Stimulated activated CD4-positive, alpha-beta T cell treated with anti-CD3 and anti-CD28 coated beads, Interleukin-2, amount 100 ng/mL, for 48 hours (primary cell): ENCODE data around the gene SYT11.
A peak's percentile ranks its signal among the peaks of the same experiment; 100 is the strongest.
"Not testable (repeated sequence)": the region's sequence is repeated elsewhere in the genome, so short reads cannot be mapped to it uniquely, and the experiment has no call there.

ENCODE experiments used
- DNase-seq, 2 donors: peaks; one replicate each; pipeline ENCODE4 v3.0.0-alpha.2; 2020

The SYT11 gene

DNA sequence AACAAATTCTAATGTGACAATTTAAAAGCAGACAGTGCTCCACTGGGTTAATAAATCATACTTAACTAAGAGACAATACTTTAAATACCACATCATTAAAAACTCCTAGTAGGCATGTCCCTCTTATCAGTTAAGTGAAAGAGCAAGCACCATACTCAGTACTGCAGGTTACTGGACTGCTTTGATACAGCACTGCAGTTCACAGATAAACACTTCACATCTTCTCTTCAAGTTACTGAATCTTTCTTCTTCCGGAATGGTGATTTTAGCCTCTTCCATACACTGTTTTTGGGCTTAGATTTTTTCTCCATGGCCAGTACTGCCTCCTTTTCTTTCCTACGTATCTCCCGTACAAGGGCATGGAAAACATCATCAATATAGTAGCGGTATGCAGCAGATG lies 40.8 kb downstream of the SYT11 start:
- DNase-seq = no peak

DNA sequence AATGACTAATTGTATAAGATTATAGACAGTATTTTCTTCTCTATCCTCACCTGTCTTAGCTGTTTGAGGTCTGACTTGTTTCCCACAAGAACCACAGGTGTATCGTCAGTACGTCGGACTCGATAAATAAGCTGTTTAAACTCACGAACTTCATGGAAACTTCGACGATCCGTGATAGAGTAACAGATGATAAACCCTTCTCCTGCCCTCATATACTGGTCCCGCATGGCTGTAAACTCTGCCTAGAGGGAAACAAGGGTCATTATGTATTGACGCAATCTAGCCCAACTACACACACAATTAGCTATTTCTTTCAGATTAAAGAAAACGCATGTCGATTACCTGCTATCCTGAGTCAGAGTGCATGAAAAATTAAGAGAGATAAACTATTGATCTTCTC lies 44.9 kb downstream of the SYT11 start:
- DNase-seq = no peak

DNA sequence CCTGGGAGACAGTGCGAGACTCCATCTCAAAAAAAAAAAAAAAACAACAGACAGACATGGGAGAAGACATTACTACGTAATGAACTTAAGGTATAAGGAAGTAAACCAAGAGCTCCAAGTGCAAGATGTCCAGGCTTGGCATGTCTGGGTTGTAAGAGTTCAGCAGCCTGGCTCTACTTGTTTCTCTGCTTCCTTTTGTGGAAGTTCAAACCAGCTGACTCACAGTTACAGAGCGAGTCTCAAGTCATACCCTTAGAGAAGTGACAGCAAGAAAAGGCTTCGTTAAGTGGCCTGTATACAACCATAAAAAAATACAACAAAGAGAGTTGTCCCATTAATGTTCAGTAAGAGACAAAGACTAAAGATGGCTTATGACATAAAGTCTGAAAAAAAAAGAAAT lies 50.5 kb downstream of the SYT11 start:
- no peak for DNase-seq

DNA sequence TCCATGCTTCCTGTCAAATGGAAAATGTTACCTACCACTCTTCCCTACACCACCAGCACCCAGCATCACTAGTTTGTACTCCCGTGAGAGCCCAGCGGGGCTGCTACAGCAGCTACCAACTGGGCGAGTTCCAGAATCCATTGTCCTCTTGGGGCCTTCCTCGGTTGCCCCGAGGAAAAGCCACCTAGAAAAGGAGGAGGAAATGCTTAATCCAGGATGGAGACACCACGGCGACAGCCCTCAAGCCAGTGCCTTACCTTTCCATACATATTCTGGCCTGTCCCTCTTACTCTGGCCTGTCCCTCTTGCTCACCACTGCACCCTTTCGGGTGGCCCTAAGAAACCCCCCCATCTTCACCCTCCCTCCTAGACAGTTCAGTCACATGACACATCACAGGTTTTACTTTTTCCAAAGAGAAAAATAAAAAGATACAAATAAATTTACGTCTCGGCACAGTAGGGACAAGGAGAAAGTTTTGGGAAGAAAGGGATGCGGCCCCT lies 51.3 kb downstream of the SYT11 start:
- DNase-seq = no peak

DNA sequence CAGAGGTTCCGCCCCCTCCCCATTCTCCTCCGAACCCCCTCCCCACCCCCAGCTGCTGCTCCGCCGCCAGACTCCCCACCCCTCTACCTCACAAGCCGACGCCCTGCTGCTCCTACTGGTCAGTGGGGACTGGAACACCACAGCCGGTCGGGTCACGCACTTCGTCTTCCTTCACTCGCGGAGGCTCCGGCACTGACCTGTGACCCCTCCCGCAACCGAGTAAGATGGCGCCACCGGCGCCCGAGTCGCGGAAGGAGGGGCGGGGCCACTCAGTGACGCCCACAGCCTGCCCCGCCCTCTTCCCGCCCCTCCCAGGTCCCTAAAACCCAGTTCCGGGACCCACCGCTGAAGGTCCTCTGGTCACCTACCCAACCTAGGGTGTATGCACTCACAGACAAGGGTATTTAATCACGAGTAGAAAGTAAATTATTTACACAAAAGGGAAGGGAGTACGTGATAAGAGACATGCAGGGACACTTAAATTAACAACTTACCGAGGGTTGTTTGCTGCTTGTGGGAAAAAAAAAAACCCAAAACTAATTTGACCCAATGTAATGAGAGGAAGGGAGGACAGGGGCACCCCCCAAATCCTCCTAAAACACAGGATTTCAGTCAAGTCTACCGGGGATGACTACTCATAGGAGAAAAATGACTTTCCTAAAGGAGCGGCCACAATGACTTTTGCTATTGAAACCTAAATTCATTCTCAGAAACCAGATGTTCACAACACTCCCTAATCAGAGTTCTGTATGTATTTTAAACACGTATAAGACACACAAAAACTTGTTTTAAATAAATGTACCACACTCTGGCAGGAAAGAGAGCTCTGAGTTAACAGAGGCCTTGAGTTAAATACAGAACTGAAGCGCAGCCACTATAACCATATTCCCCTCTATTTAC lies 52.0 kb downstream of the SYT11 start, which contains the start of gene RIT1:
Gene RIT1, minus strand, starts transcription at position 194 of the 900 bp plus-strand sequence. CDS start 588 bp downstream, outside the sequence.
- peak; percentile 79 to 85 for DNase-seq

DNA sequence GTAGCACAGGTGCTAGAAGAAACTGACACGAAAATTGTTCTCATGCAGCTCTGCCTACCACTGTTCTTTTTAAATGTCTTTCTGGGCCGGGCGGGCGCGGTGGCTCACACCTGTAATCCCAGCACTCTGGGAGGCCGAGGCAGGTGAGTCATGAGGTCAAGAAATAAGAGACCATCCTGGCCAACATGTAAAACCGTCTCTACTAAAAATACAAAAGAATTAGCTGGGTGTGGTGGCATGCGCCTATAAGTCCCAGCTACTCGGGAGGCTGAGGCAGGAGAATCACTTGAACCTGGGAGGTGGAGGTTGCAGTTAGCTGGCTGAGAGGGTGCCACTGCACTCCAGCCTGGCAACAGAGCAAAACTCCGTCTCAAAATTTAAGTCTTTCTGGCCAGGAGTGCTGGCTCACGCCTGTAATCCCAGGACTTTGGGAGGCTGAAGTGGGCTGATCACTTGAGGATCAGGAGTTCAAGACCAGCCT lies 52.7 kb downstream of the SYT11 start:
- DNase-seq = no peak

DNA sequence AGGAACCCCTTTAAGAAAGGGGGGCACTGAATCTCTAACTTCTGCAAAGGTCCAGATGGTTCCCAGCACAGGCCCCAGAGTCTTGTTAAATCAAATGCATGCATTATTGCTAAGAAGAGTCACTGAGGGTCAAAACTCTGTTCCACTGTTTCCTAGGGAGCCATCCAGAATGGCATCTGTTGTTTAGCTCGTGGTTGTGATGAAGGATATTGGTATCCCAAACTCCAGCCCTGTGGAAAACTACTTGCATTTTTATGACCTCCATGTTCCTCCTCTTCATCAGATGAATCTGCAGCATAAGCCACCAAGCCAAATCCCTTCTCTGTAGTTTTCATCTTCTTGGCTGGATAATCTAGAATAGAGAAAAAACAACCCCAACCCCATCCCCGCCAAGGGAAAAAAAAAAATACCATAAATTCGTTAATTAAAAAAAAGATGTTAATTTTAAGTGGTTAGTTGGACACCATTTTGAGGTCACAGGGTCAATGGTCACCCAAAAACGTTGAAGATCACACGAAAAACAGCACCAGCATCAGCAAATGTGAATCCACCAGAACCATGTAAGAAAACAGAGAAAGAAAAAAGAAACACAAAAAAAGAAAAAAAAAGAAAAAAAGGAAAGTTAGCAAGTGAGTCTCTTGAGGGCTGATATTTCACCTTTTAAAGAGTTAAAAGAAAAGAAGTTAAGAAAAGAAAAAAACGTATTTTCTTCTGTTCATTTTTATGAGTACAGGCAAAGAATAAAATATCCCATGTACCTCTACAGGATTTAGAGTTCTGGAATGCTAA lies 54.8 kb downstream of the SYT11 start:
- no peak for DNase-seq

DNA sequence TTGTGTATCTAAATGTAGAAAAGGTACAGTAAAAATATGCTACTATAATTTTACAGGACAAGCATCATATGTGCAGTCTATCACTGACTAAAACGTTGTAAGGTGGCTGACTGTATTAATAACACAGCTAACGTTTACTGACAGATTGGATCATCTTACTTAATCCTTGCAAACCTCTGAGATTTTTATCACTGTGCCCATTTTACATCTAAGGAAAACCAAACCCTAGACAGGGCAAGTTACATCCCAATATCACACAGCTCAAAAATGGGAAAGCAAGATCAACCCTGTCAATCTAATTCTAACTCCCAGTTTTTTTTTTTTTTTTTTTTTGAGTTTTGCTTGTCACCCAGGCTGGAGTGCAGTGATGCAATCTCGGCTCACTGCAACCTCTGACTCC lies 59.3 kb downstream of the SYT11 start:
- DNase-seq = no peak

DNA sequence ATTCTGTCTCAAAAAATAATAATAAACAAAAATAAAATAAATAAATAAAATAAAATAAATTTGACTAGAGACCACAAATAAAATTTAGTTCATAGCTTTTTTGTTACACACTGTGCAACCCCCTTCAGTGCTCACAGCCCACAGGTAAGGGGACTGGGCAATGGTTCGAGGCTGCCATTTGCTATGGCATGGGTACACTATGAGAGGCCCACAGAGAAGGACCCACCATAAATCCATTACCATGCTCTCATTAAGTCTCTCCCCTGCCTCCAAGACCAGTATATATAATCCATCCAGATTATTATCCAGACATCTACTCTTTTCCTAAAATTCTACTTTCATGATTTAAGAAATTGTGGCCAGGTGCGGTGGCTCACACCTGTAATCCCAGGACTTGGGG lies 60.4 kb downstream of the SYT11 start:
- no peak for DNase-seq

DNA sequence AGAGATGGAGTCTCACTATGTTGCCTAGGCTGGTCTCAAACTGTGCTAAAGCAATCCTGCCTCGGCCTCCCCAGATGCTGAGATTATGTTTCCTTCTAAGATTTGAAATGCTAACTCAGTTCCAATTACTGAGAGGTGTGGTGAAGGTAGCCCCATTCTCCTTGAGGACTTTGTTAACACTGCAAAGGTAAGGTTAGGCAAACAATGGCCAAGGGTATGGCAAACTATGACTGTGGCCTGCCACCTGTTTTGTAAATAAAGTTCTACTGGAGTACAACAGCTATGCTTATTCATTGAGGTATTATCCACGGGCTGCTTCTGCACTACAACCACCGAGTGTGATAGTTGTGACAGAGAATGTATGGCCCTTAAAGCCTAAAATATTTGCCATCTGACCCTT lies 61.4 kb downstream of the SYT11 start:
- DNase-seq = no peak

DNA sequence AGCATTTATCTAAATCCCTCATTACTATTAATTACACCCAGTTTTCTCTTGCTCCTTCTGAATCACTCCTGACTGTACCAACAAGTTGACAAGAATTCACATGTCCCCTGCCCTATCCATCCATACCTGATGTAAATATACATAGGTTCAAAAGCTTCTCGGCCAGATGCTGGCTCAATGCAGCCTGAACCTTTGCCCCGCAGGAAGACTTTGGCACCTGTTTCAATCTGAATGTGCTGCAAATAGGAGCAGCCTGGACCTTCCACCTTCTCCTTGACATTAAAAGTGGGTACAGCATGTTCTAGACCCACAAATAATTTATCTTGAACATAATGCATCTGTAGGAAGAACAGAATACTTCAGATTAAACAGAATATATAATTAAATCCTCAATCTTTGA lies 66.1 kb downstream of the SYT11 start:
- DNase-seq = no peak

DNA sequence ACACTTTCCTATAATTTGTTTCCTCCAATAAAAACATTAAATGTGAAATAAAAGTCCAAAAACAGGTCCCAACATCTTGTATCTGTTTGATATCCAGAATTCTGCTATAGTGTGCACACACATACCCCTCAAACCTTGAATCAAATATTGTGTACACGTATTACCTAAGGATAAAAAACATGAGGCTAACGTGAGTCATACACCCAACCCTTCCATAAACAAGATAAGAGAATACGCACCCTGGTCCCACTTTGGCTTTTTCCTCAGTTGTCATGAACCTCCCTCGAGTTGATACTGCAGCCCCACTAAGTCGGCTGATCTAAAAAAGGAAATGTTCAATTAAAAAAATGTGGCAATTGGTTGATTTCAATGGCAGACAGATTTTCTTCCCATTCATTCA lies 69.7 kb downstream of the SYT11 start:
- no peak for DNase-seq

DNA sequence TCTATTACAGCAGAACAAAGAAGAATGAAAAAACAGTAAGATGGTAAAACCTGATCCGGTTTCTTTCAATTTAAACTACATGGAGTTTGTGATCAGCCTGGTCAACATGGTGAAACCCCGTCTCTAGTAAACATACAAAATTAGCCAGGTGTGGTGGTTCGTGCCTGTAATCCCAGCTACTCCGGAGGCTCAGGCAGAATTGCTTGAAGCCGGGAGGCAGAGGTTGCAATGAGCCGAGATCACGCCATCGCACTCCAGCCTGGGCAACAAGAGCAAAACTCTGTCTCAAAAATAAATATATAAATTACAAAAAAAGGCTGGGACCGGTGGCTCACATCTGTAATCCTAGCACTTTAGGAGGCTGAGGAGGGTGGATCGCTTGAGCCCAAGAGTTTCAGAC lies 71.4 kb downstream of the SYT11 start:
- DNase-seq = not testable (repeated sequence)

DNA sequence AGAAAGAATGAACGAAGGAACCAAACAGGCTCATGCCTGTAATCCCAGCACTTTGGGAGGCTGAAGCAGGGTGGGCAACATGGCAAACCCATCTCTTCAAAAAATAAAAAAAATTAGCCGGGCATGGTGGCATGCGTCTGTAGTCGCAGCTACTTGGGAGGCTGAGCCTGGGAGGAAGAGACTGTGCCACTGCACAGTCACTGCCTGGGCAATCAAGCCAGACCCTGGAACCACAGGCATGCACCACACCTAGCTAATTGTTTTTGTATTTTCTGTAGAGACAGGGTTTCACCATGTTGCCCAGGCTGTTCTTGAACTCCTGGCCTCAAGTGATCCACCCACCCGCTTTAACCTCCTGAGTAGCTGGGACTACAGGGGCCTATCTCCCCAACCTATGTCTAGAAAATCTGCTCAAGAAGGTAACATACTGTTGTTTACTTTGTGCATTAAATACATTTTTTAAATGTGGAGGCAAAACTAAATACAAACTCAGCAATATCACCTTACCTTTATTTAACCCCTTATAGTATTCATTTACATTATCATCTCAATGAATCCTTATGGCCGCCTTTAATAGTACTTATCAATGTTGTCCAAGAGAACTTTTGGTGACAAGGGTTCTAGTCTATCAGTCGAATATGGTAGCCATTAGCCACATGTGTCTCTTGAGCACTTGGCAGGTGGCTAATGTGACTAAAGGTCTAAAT lies 72.1 kb downstream of the SYT11 start:
- no peak for DNase-seq

DNA sequence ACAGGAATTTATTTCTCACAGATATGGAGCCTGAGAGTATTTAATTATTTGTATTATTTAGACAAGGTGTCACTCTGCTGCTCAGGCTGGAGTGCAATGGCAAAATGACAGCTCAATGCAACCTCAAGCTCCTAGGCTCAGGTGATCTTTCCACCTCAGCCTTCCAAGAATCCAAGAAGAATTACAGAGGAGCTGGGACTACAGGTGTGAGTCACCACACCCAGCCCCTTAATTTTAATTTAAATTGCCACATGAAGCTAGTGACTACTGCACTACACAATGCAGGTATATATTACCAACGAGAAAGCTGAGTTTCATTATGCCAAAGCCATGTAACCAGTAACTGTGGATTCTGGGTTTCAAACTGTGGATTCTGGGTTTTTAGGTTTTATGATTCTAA lies 72.7 kb downstream of the SYT11 start:
- no peak for DNase-seq

DNA sequence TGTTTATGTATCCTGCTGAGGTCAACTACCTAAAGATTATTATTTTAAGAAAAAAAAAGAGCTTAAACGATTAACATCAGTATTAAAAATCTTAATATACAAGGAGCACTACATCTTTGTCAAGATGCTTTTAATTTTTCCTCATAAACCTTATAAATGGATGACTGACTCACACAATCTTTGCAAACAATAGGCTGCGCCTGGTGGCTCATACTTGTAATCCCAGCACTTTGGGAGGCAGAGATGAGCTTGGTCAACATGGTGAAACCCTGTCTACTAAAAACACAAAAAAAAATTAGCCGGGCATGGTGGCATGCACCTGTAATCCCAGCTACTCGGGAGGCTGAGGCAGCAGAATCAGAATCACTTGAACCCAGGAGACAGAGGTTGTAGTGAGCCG lies 73.1 kb downstream of the SYT11 start:
- no peak for DNase-seq

DNA sequence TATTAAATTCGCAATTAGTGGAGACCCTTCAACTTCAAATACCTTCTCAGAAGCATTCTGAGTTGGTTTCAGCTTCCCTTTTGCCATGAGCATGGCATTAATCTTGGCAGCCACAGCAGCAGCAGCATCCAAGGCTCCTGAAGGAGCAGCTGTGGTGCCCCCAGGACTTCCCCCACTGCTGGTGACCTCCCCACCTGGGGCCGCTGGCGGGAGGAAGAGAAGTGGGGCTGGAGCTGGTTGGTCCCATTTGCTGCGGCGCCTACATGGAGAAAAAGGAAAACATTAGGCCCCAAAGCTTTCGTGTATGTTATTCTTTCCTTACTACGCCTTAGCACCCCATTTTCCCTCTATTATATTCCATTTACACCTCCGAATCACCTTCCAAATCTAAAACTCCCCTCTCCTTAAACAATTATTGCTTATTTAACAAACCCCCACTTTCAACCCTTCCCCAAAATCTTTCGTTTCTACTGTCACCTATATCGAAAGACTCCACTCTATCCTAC lies 74.3 kb downstream of the SYT11 start:
- no peak for DNase-seq

DNA sequence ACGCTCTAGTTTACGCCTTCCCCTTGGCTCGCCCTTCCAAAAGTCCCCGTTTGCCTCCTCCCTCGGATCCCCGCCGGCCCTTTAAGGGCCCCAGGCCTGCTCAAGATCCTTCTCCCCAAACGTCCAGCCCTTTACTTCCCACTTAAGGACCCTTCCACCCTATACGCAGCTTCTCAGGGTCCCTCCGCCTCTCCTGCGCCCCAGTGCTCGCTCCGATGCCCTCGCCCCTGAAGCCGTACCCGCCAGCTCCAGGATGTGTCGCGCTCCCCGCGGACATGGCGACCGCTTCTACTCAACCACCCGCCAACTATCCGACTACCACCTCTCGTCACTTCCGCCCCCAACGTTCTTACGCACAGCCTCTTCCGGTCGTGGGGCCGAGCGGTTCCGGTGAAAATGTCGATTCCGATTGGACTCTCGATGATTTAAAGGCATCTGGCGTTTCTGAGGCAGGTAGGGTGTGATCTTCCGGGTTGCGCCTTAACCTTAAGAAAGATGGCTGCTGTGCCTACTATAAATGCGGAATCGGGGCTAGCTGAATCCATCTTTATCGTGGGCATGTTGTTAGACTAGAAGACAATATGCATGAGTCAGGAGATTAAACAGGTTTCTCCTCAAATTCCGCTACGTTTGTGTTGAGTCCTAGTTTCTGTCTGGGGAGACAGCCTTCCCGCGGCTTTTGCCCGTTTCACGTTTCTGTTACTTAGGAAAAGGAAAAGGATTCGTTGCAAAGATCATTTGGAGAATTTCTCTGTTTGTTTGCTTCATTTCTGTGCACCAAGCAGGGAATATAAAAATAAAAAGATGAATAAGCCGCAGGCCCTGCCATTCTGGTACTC lies 74.9 kb downstream of the SYT11 start, which contains the start of gene KHDC4:
Gene KHDC4, minus strand, starts transcription at position 317 of the 839 bp plus-strand sequence. Its CDS starts 40 bp downstream, at position 277.
- peak; percentile 85 to 86 for DNase-seq
